ENCODE data around the gene OBI1. TPM values are rescaled to one million over a fixed set of nuclear protein-coding genes. Genes with fewer than 3 reads are reported as not detected.

OBI1 gene
- total RNA-seq, 1 donor from 2014 or later, result 11.8 TPM

DNA sequence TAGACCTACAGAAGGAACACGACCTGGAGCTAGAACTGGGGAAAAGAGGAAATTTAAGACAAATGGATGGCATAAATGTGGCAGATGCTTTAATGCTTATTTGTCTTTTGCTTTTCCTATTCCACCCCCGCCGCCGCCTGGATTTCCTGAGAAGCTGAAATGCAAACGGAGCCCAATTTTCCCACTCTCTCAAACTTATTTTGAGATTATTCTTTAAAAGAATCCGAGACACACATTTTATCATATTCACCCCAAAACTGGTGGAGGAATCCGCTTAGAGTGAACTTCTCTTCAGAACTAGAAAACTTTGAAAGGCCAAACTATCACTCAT, 61.4 kb downstream of the OBI1 start:
- Histone ChIP-seq H3K9me3 (no peaks in the 10 kb centered on the region), H3K4me3 (no peak overlapping the region), H3K4me1 (peaks cover 29% of the 10 kb centered on the region), H3K27me3 (peaks cover 47% of the 10 kb centered on the region), H3K27ac (no peak overlapping the region), H3K36me3 (no peaks in the 10 kb centered on the region)
- DNase-seq (ENCODE audit: extremely low spot score in 2 of 2), result no peak
- TF ChIP-seq POLR2AphosphoS5 (IDR thresholded peaks at IDR 0.05; ENCODE audit: insufficient read depth in 1 of 2, low read depth in 1 of 2) (no peak), POLR2A (IDR thresholded peaks at IDR 0.05) (no peak)
- TF ChIP-seq, protein P1, sequence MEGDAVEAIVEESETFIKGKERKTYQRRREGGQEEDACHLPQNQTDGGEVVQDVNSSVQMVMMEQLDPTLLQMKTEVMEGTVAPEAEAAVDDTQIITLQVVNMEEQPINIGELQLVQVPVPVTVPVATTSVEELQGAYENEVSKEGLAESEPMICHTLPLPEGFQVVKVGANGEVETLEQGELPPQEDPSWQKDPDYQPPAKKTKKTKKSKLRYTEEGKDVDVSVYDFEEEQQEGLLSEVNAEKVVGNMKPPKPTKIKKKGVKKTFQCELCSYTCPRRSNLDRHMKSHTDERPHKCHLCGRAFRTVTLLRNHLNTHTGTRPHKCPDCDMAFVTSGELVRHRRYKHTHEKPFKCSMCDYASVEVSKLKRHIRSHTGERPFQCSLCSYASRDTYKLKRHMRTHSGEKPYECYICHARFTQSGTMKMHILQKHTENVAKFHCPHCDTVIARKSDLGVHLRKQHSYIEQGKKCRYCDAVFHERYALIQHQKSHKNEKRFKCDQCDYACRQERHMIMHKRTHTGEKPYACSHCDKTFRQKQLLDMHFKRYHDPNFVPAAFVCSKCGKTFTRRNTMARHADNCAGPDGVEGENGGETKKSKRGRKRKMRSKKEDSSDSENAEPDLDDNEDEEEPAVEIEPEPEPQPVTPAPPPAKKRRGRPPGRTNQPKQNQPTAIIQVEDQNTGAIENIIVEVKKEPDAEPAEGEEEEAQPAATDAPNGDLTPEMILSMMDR (IDR thresholded peaks at IDR 0.05), result no peak
- intact Hi-C loops (cut with DNase I), result no loop called here

DNA sequence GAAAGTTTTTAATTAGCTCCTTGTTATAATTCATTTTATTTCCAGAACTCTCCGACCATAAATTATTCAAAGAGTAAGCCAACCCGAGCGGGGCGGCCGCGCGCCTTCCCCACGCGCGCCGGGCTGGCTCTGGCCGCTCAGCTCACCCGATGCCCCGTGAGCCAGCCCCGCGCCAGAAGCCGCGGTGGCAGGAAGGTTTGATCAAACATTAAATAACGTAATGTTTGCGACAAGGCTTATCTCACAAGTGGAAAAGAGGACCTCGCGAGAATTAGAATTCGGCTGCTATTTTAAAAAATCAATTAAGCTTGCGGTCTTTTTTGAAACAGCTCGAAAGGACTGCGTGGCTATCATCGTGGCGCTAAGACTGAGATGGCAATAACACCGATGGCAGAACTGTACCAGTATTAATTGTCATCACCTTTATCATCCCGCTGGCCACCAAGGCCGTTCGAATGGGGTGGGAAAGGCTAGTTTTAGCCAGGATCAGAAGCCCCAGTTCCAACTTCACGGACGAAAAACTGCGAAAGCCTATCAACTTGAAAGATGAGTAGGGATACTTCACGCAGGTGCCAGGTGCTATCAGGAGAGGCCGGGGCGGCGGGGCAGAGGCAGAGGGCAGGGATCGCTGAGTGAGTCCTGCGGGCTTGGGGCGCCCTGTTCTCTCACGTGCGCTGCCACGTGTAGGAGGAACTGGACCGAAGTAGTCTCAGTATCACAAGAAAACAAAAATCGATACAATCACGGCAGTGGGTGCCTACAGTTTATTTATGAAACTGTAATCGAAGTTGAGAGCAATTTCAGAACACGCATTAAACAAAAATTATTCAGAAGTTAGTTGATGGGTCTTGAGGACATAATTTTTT, 62.0 kb downstream of the OBI1 start:
- Histone ChIP-seq H3K4me1 (peaks cover 26% of the 10 kb centered on the region), H3K36me3 (no peaks in the 10 kb centered on the region), H3K27me3 (peaks cover 48% of the 10 kb centered on the region), H3K27ac (no peak overlapping the region), H3K9me3 (no peaks in the 10 kb centered on the region), H3K4me3 (no peak overlapping the region)
- TF ChIP-seq, protein P1 (IDR thresholded peaks at IDR 0.05), result no peak
- DNase-seq (ENCODE audit: extremely low spot score in 2 of 2), result no peak
- intact Hi-C loops (cut with DNase I), result no loop called here

DNA sequence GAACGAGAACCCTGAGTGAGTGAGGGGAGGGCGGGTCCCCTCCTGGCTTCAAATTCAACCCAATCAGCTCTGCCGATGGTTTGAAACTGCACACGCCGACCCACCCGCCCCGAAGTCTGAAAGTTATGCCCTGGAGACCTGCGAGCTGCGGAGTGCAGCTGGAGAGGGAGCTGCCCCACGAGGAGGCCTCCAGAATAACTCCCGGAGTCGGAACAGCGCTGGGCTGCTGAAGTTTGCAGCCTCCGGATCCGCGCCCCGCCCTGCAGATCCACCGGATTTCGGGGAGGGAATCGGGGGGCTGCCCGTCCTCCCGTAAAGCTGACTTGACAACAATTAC, 62.6 kb downstream of the OBI1 start:
- H3K4me1 ChIP-seq, result peaks cover 22% of the 10 kb centered on the region
- no peaks in the 10 kb centered on the region for H3K36me3 ChIP-seq
- intact Hi-C loops (cut with DNase I), result no loop called here
- no peak for DNase-seq (ENCODE audit: extremely low spot score in 2 of 2)
- TF ChIP-seq, protein P1 (IDR thresholded peaks at IDR 0.05), result no peak
- TF ChIP-seq POLR2AphosphoS5 (IDR thresholded peaks at IDR 0.05; ENCODE audit: insufficient read depth in 1 of 2, low read depth in 1 of 2) (no peak), POLR2A (IDR thresholded peaks at IDR 0.05) (no peak)
- H3K9me3 ChIP-seq, result no peaks in the 10 kb centered on the region
- peaks cover 48% of the 10 kb centered on the region for H3K27me3 ChIP-seq
- no peak overlapping the region for H3K27ac ChIP-seq
- peak overlapping the region; percentile 0 to 12 for H3K4me3 ChIP-seq

DNA sequence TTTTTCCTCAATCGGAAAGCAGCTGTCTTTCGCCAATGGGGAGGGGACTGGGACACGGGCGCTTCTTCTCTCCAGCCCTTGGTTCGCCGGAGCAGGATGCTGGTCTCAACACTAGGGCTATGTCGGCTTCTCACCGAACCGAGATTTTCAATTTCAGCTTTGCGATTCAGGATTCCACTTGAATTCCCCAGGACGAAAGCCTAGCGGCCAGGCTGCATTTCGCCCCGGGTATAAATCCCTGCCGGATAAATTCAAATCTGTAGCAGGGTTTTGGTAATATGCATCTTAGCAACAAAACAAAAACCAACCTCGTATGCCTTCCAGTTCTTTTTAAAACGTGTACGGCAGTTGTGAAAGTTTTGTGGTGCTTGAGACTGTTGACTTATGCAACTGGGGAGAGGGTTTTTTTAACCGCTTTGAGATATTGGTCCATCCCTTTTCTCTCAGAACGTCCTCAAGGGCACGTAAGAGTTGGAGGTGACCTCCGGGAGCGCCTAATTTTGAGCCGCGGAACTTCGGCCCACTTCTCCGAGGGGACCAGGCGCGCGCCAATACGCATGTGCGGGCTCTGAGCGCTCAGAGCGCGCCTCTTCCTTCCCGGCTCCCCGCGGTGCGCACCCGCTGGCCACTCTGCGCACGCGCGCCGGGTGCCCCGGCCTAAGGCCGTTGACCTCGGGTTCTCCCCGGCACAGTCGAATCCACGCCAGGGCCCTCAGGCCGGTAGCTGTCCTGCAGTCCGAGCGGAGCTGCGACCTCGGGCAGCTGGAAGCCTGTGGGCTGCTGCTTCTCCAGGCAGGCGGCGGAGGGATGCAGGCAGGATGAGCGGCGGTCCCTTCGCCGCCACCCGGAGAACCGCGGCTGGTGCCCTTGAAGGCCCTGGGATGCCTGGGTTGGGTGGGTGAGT, 63.2 kb downstream of the OBI1 start:
- intact Hi-C loops (cut with DNase I), result no loop called here
- TF ChIP-seq POLR2AphosphoS5 (IDR thresholded peaks at IDR 0.05; ENCODE audit: insufficient read depth in 1 of 2, low read depth in 1 of 2) (no peak), POLR2A (IDR thresholded peaks at IDR 0.05) (no peak)
- TF ChIP-seq, protein P1 (IDR thresholded peaks at IDR 0.05), result no peak
- Histone ChIP-seq H3K4me3 (peak overlapping the region; percentile 0 to 12), H3K36me3 (no peaks in the 10 kb centered on the region), H3K27ac (no peak overlapping the region), H3K27me3 (peaks cover 41% of the 10 kb centered on the region), H3K9me3 (no peaks in the 10 kb centered on the region), H3K4me1 (peaks cover 18% of the 10 kb centered on the region)
- no peak for DNase-seq (ENCODE audit: extremely low spot score in 2 of 2)
